Fibroblast of the aortic adventitia (primary cell): ENCODE data around the gene DST. TPM values are rescaled to one million over a fixed set of nuclear protein-coding genes. Genes with fewer than 3 reads are reported as not detected.

Experiments
- DNase-seq: peaks from one replicate; pipeline ENCODE4 v3.0.0-alpha.2; 2010; ENCODE audit warnings: low read depth
- H3K4me3 ChIP-seq: 2 replicates; pipeline ENCODE4 v1.5.1; 2011; ENCODE audit warnings: low read depth, mild to moderate bottlenecking, control low read depth, low read length, moderate library complexity
- total RNA-seq: library from RNA; depleted of rRNA; stranded (reverse); fragments of >200 nt; gene quantifications from 2 replicates; pipeline ENCODE4 v1.2.3, GENCODE V29; 2012; ENCODE audit warnings: low replicate concordance
- TF ChIP-seq, protein P1 (sequence below): IDR thresholded peaks from 2 replicates; pipeline ENCODE4 v1.5.1; 2011; ENCODE audit warnings: mild to moderate bottlenecking, low read length, control low read depth, inconsistent platforms; ENCODE audit not compliant: insufficient read depth

DST gene
- total RNA-seq, 1 donor: 505 TPM

GRCh38 chr6:56552187-56553130 is 90.2 kb downstream of the DST start:
- no peak overlapping the region for H3K4me3 ChIP-seq
- TF ChIP-seq, protein P1, sequence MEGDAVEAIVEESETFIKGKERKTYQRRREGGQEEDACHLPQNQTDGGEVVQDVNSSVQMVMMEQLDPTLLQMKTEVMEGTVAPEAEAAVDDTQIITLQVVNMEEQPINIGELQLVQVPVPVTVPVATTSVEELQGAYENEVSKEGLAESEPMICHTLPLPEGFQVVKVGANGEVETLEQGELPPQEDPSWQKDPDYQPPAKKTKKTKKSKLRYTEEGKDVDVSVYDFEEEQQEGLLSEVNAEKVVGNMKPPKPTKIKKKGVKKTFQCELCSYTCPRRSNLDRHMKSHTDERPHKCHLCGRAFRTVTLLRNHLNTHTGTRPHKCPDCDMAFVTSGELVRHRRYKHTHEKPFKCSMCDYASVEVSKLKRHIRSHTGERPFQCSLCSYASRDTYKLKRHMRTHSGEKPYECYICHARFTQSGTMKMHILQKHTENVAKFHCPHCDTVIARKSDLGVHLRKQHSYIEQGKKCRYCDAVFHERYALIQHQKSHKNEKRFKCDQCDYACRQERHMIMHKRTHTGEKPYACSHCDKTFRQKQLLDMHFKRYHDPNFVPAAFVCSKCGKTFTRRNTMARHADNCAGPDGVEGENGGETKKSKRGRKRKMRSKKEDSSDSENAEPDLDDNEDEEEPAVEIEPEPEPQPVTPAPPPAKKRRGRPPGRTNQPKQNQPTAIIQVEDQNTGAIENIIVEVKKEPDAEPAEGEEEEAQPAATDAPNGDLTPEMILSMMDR: no peak
- peak; percentile 78 for DNase-seq

- no peak for DNase-seq
- TF ChIP-seq, protein P1: no peak
- no peak overlapping the region for H3K4me3 ChIP-seq
Measured at GRCh38 chr6:56551409-56552120, 91.1 kb downstream of the DST start.

- DNase-seq: peak; percentile 41
- TF ChIP-seq, protein P1: no peak
Measured at GRCh38 chr6:56550301-56550700, 92.4 kb downstream of the DST start.

DNA sequence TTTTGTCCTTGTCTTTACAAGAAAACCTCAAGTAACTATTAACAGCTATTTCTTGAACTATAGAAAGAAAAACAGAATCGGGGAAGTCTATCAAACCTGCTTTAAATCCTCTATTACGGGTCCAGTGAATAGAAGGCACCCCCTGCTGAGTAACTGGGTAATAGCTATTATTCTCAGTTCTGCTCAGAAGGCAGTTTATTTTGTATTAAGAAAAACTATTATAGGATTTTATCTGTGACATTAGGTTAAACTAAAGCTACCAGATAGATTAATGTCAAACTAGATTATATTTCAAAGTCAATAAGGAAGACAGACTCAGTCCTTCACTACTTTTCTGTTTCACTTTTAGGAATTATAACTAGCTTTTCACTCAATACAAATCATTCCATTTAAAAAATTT is 93.7 kb downstream of the DST start:
- TF ChIP-seq, protein P1: peak; percentile 51
- no peak overlapping the region for H3K4me3 ChIP-seq
- peak; percentile 57 for DNase-seq

More at GRCh38 chr6:56550301-56550700, 92.4 kb downstream of the DST start:
- H3K4me3 ChIP-seq: no peak overlapping the region

DNA sequence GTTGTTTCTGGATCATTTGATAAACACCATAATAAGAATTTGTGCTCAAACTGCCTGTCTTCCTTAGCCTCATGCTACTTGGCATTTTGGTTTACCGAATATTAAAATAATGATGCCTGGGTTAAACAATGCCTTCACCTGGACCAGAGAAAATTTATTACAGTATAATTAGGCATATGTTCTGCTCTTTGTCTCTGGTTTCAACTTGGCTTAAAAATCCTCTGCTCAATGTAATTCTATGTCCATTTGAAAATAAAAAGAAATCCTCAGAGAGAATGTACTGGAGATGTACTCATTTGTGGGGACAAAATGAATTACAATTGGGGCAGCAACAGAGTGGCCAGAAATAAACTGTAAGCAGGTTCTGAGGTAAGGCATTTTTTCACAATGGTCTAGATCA is 95.0 kb downstream of the DST start:
- DNase-seq: no peak
- TF ChIP-seq, protein P1: no peak
- no peak overlapping the region for H3K4me3 ChIP-seq

DNA sequence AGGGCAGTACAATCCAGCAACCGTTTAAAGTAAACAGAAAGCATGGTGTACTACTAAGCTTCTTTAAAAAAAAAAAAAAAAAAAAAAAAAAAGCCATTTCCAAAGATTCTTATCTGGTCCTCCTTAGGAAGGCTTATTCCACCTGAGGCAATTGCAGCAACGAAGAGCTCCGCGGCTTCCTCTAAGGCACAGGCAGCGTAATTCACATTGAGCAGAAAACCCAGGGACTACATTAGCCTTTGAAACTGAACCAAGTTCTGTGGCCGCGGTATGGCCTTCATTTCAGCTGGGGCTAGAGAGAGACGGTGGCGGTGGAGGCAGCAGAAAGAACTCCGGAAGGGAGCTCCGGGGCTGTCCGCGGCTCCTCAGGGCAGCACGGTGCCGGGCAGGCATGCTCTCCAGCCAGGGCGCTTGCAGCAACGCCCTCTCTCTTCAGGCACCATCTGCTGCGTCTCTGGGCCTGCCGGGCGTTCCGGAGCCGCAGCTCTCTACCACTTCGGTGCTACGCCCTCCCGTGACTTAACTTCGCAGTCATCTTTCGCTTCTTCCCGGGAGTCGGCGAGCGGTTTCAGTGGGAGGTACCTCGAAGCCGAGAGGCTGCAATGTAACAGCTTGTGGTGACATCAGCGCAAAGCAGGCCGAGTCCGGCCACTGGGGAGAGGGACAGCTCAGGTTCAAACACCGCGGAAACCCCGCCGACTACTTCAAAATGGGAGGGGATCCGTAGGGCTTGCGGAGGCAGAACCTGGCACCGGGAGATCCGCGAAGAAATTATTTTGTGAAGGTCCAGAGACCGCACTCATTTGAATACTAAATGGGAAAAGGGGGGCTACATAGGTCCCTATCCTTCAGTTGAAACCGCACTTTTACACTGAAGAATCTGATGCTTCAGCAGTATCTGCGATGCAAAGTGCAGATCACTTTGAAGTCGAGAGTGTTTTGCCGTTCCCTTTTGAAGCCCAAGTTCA is 100.0 kb downstream of the DST start:
- peak overlapping the region; percentile 77 for H3K4me3 ChIP-seq
- DNase-seq: peak; percentile 96
- TF ChIP-seq, protein P1: peak; percentile 35
